ENCODE measurements around the gene GPR157.
A peak's percentile ranks its signal among the peaks of the same experiment; 100 is the strongest.
"Not testable (repeated sequence)": the region's sequence is repeated elsewhere in the genome, so short reads cannot be mapped to it uniquely, and the experiment has no call there.

Gene GPR157

GRCh38 chr1:9127395-9128165 is 1.3 kb downstream of the GPR157 start:
- H3K79me1 ChIP-seq (ENCODE audit: low read depth, low read length): no peaks in the 10 kb centered on the region
- WGBS, 2 donors (ENCODE audit: extremely low coverage in 2 of 2, insufficient read length in 2 of 2, insufficient replicate concordance in 1 of 2): no CpG with 5 or more reads among the region's 19 CpGs
- H4K8ac ChIP-seq (ENCODE audit: low read depth, low read length): no peak overlapping the region
- no peak overlapping the region for H3K14ac ChIP-seq (ENCODE audit: low read length)
- no peak overlapping the region for H2BK12ac ChIP-seq (ENCODE audit: low read length)
- H3K9me3 ChIP-seq (replicated peaks in 1 of 2; ENCODE audit: control insufficient read depth in 2 of 2, insufficient read depth in 1 of 2, low read depth in 1 of 2, low read length in 2 of 2): peaks cover 0 to 6% of the 10 kb centered on the region in 2 donors
- H3K4me1 ChIP-seq (ENCODE audit: control insufficient read depth in 2 of 2, insufficient read depth in 1 of 2, low read depth in 1 of 2, low read length in 2 of 2): peaks cover 0 to 8% of the 10 kb centered on the region in 2 donors
- H2BK5ac ChIP-seq (ENCODE audit: low read length): peak overlapping the region; percentile 90
- H3K4me2 ChIP-seq (ENCODE audit: insufficient read depth, low read length, poor library complexity, severe bottlenecking): peak overlapping the region; percentile 89
- no peak overlapping the region for H4K91ac ChIP-seq (ENCODE audit: low read depth, low read length, poor library complexity)
- H3K36me3 ChIP-seq (replicated peaks in 1 of 2; ENCODE audit: control insufficient read depth in 2 of 2, insufficient read depth in 2 of 2, low read length in 2 of 2): no peaks in the 10 kb centered on the region
- H2BK15ac ChIP-seq (ENCODE audit: low read length): no peak overlapping the region
- H3K4me3 ChIP-seq (ENCODE audit: low read length in 2 of 2): no peak overlapping the region
- H2AFZ ChIP-seq (ENCODE audit: low read length): peak overlapping the region; percentile 73
- DNase-seq (ENCODE audit: low spot score): no peak
- no peak overlapping the region for H3K9ac ChIP-seq (ENCODE audit: low read depth, low read length, poor library complexity)
- H2BK120ac ChIP-seq (ENCODE audit: low read depth, low read length): peak overlapping the region; percentile 61
- no peak overlapping the region for H3K27ac ChIP-seq (replicated peaks; ENCODE audit: low read length)
- H3K4ac ChIP-seq (ENCODE audit: low read length): peak overlapping the region; percentile 17
- peak overlapping the region; percentile 96 for H2AK5ac ChIP-seq (ENCODE audit: low read depth, low read length)
- peak overlapping the region; percentile 83 for H3K23ac ChIP-seq (ENCODE audit: low read depth, low read length, poor library complexity)
- no peak overlapping the region for H3K18ac ChIP-seq (ENCODE audit: low read length)
- peaks cover 4 to 45% (median 15%) of the 10 kb centered on the region in 3 experiments for H3K27me3 ChIP-seq (ENCODE audit: control insufficient read depth in 3 of 3, insufficient read depth in 3 of 3, low read depth in 1 of 3, low read length in 3 of 3)

GRCh38 chr1:9126511-9126910 is 2.4 kb downstream of the GPR157 start:
- Histone ChIP-seq H3K9me3 (replicated peaks in 1 of 2; ENCODE audit: control insufficient read depth in 2 of 2, insufficient read depth in 1 of 2, low read depth in 1 of 2, low read length in 2 of 2) (peaks cover 0 to 6% of the 10 kb centered on the region in 2 donors), H3K14ac (ENCODE audit: low read length) (no peak overlapping the region), H3K4me1 (ENCODE audit: control insufficient read depth in 2 of 2, insufficient read depth in 1 of 2, low read depth in 1 of 2, low read length in 2 of 2) (peaks cover 0 to 8% of the 10 kb centered on the region in 2 donors), H3K4me3 (ENCODE audit: low read length in 2 of 2) (no peak overlapping the region), H2AFZ (ENCODE audit: low read length) (no peak overlapping the region), H3K79me1 (ENCODE audit: low read depth, low read length) (no peaks in the 10 kb centered on the region), H3K23ac (ENCODE audit: low read depth, low read length, poor library complexity) (no peak overlapping the region), H4K91ac (ENCODE audit: low read depth, low read length, poor library complexity) (no peak overlapping the region), H2BK12ac (ENCODE audit: low read length) (no peak overlapping the region), H2AK5ac (ENCODE audit: low read depth, low read length) (no peak overlapping the region), H2BK5ac (ENCODE audit: low read length) (no peak overlapping the region), H2BK120ac (ENCODE audit: low read depth, low read length) (no peak overlapping the region), H3K18ac (ENCODE audit: low read length) (no peak overlapping the region), H3K4me2 (ENCODE audit: insufficient read depth, low read length, poor library complexity, severe bottlenecking) (no peak overlapping the region), H3K9ac (ENCODE audit: low read depth, low read length, poor library complexity) (no peak overlapping the region), H3K36me3 (replicated peaks in 1 of 2; ENCODE audit: control insufficient read depth in 2 of 2, insufficient read depth in 2 of 2, low read length in 2 of 2) (no peaks in the 10 kb centered on the region), H3K27ac (replicated peaks; ENCODE audit: low read length) (no peak overlapping the region), H2BK15ac (ENCODE audit: low read length) (no peak overlapping the region), H4K8ac (ENCODE audit: low read depth, low read length) (no peak overlapping the region), H3K4ac (ENCODE audit: low read length) (no peak overlapping the region), H3K27me3 (ENCODE audit: control insufficient read depth in 3 of 3, insufficient read depth in 3 of 3, low read depth in 1 of 3, low read length in 3 of 3) (peaks cover 4 to 48% (median 15%) of the 10 kb centered on the region in 3 experiments)
- WGBS, 2 donors (ENCODE audit: extremely low coverage in 2 of 2, insufficient read length in 2 of 2, insufficient replicate concordance in 1 of 2): no CpG with 5 or more reads among the region's 2 CpGs
- DNase-seq (ENCODE audit: low spot score): no peak

- not testable (repeated sequence) for H3K9me3 ChIP-seq (replicated peaks in 1 of 2; ENCODE audit: control insufficient read depth in 2 of 2, insufficient read depth in 1 of 2, low read depth in 1 of 2, low read length in 2 of 2); H3K36me3 ChIP-seq (replicated peaks in 1 of 2; ENCODE audit: control insufficient read depth in 2 of 2, insufficient read depth in 2 of 2, low read length in 2 of 2); H3K4me1 ChIP-seq (ENCODE audit: control insufficient read depth in 2 of 2, insufficient read depth in 1 of 2, low read depth in 1 of 2, low read length in 2 of 2); H3K79me1 ChIP-seq (ENCODE audit: low read depth, low read length); H3K27ac ChIP-seq (replicated peaks; ENCODE audit: low read length); H2BK5ac ChIP-seq (ENCODE audit: low read length); H3K23ac ChIP-seq (ENCODE audit: low read depth, low read length, poor library complexity); H2BK15ac ChIP-seq (ENCODE audit: low read length); H2BK12ac ChIP-seq (ENCODE audit: low read length); H3K4me2 ChIP-seq (ENCODE audit: insufficient read depth, low read length, poor library complexity, severe bottlenecking); H3K4ac ChIP-seq (ENCODE audit: low read length); H3K14ac ChIP-seq (ENCODE audit: low read length); H2AFZ ChIP-seq (ENCODE audit: low read length); H3K4me3 ChIP-seq (ENCODE audit: low read length in 2 of 2); H2BK120ac ChIP-seq (ENCODE audit: low read depth, low read length); H2AK5ac ChIP-seq (ENCODE audit: low read depth, low read length); H3K9ac ChIP-seq (ENCODE audit: low read depth, low read length, poor library complexity); H3K18ac ChIP-seq (ENCODE audit: low read length); H4K91ac ChIP-seq (ENCODE audit: low read depth, low read length, poor library complexity); DNase-seq (ENCODE audit: low spot score); H4K8ac ChIP-seq (ENCODE audit: low read depth, low read length)
- H3K27me3 ChIP-seq (ENCODE audit: control insufficient read depth in 3 of 3, insufficient read depth in 3 of 3, low read depth in 1 of 3, low read length in 3 of 3): peaks cover 4 to 48% (median 15%) of the 10 kb centered on the region in 3 experiments
- no CpG with 5 or more reads among the region's 9 CpGs for WGBS, 2 donors (ENCODE audit: extremely low coverage in 2 of 2, insufficient read length in 2 of 2, insufficient replicate concordance in 1 of 2)
Observed at GRCh38 chr1:9125847-9126246, 3.1 kb downstream of the GPR157 start.

GRCh38 chr1:9125325-9125724 is 3.6 kb downstream of the GPR157 start:
- Histone ChIP-seq H3K27ac (replicated peaks; ENCODE audit: low read length) (no peak overlapping the region), H3K4ac (ENCODE audit: low read length) (no peak overlapping the region), H3K18ac (ENCODE audit: low read length) (no peak overlapping the region), H2AFZ (ENCODE audit: low read length) (no peak overlapping the region), H2BK12ac (ENCODE audit: low read length) (peak overlapping the region; percentile 84), H3K27me3 (ENCODE audit: control insufficient read depth in 3 of 3, insufficient read depth in 3 of 3, low read depth in 1 of 3, low read length in 3 of 3) (peaks cover 4 to 48% (median 15%) of the 10 kb centered on the region in 3 experiments), H3K9ac (ENCODE audit: low read depth, low read length, poor library complexity) (no peak overlapping the region), H3K23ac (ENCODE audit: low read depth, low read length, poor library complexity) (no peak overlapping the region), H3K36me3 (replicated peaks in 1 of 2; ENCODE audit: control insufficient read depth in 2 of 2, insufficient read depth in 2 of 2, low read length in 2 of 2) (no peaks in the 10 kb centered on the region), H2BK120ac (ENCODE audit: low read depth, low read length) (no peak overlapping the region), H3K4me3 (ENCODE audit: low read length in 2 of 2) (no peak overlapping the region), H4K91ac (ENCODE audit: low read depth, low read length, poor library complexity) (no peak overlapping the region), H2AK5ac (ENCODE audit: low read depth, low read length) (no peak overlapping the region), H3K4me2 (ENCODE audit: insufficient read depth, low read length, poor library complexity, severe bottlenecking) (no peak overlapping the region), H4K8ac (ENCODE audit: low read depth, low read length) (no peak overlapping the region), H2BK5ac (ENCODE audit: low read length) (no peak overlapping the region), H3K79me1 (ENCODE audit: low read depth, low read length) (no peaks in the 10 kb centered on the region), H2BK15ac (ENCODE audit: low read length) (no peak overlapping the region), H3K14ac (ENCODE audit: low read length) (no peak overlapping the region), H3K9me3 (replicated peaks in 1 of 2; ENCODE audit: control insufficient read depth in 2 of 2, insufficient read depth in 1 of 2, low read depth in 1 of 2, low read length in 2 of 2) (peaks cover 0 to 5% of the 10 kb centered on the region in 2 donors), H3K4me1 (ENCODE audit: control insufficient read depth in 2 of 2, insufficient read depth in 1 of 2, low read depth in 1 of 2, low read length in 2 of 2) (peaks cover 0 to 12% of the 10 kb centered on the region in 2 donors)
- no CpG with 5 or more reads among the region's 4 CpGs for WGBS, 2 donors (ENCODE audit: extremely low coverage in 2 of 2, insufficient read length in 2 of 2, insufficient replicate concordance in 1 of 2)
- DNase-seq (ENCODE audit: low spot score): no peak
